SU-DHL-6 (cell line): ENCODE data around the gene VWC2L.

Experiments used
- H2AFZ ChIP-seq: fragments of 200-600 bp; sonication (generic); 2 replicates; pipeline ENCODE4 v1.6.1; 2014; ENCODE audit warnings: low read depth, mild to moderate bottlenecking, moderate library complexity, mixed read lengths, antibody characterized with exemption, low read length; ENCODE audit not compliant: severe bottlenecking
- H3F3A ChIP-seq: fragments of 200-600 bp; shearing (Covaris generic); 2 replicates; pipeline ENCODE4 v1.6.0; 2016; ENCODE audit warnings: antibody characterized with exemption, mild to moderate bottlenecking; ENCODE audit not compliant: insufficient read depth
- H3K27ac ChIP-seq: fragments of 200-600 bp; sonication (generic); 2 replicates; pipeline ENCODE4 v1.5.1; 2016; ENCODE audit warnings: low read depth, mild to moderate bottlenecking, low read length, moderate library complexity, mixed read lengths
- H3K27me3 ChIP-seq: fragments of 200-600 bp; sonication (generic), shearing (Covaris generic); 2 replicates; pipeline ENCODE4 v1.6.0; 2014; ENCODE audit warnings: mild to moderate bottlenecking, low read length
- H3K36me3 ChIP-seq: fragments of 200-600 bp; sonication (generic); 2 replicates; pipeline ENCODE4 v1.6.1; 2014; ENCODE audit warnings: mild to moderate bottlenecking, low read length, mixed read lengths
- H3K4me2 ChIP-seq: fragments of 300-600, 200-600 bp; shearing (Covaris generic), sonication (generic); 2 replicates; pipeline ENCODE4 v1.6.0; 2014; ENCODE audit warnings: low read length, low read depth, mild to moderate bottlenecking; ENCODE audit not compliant: poor library complexity, severe bottlenecking
- H3K4me3 ChIP-seq: fragments of 200-600 bp; sonication (generic); 2 replicates; pipeline ENCODE4 v1.5.1; 2014; ENCODE audit warnings: antibody characterized with exemption, low read length, mild to moderate bottlenecking, mixed read lengths; ENCODE audit not compliant: insufficient read depth, poor library complexity, severe bottlenecking
- H3K79me2 ChIP-seq: fragments of 200-600 bp; sonication (generic); 2 replicates; pipeline ENCODE4 v1.6.1; 2014; ENCODE audit warnings: mild to moderate bottlenecking, low read length, moderate library complexity; ENCODE audit not compliant: insufficient read depth
- H3K9ac ChIP-seq: fragments of 200-600 bp; sonication (generic); 2 replicates; pipeline ENCODE4 v1.7.0; 2014; ENCODE audit warnings: mild to moderate bottlenecking, low read length
- H3K9me2 ChIP-seq: fragments of 200-600 bp; sonication (generic); replicated peaks from 2 replicates; pipeline ENCODE4 v1.6.1; 2014; ENCODE audit warnings: low read length; ENCODE audit not compliant: insufficient read depth
- H3K9me3 ChIP-seq: fragments of 200-600 bp; sonication (generic); 2 replicates; pipeline ENCODE4 v1.6.1; 2014; ENCODE audit warnings: low read length, mixed read lengths; ENCODE audit not compliant: insufficient read depth
- H4K20me1 ChIP-seq: fragments of 200-600 bp; sonication (generic); 2 replicates; pipeline ENCODE4 v1.6.1; 2014; ENCODE audit warnings: low read depth, mild to moderate bottlenecking, antibody characterized with exemption, low read length, moderate library complexity, mixed read lengths
- EZH2phosphoT487 ChIP-seq: fragments of 200-600 bp; sonication (generic), shearing (Covaris generic); conservative IDR thresholded peaks from 2 replicates; pipeline ENCODE4 v1.6.1; 2018; ENCODE audit warnings: mild to moderate bottlenecking, antibody characterized with exemption, low read length, moderate library complexity, mixed read lengths
- TF ChIP-seq, protein P1 (sequence below): fragments of 200-600 bp; sonication (generic); IDR thresholded peaks from one replicate; pipeline ENCODE4 v1.5.1; 2017; ENCODE audit warnings: antibody characterized with exemption, mild to moderate bottlenecking, low read length, moderate library complexity; ENCODE audit not compliant: insufficient read depth, poor library complexity, severe bottlenecking

VWC2L gene

DNA sequence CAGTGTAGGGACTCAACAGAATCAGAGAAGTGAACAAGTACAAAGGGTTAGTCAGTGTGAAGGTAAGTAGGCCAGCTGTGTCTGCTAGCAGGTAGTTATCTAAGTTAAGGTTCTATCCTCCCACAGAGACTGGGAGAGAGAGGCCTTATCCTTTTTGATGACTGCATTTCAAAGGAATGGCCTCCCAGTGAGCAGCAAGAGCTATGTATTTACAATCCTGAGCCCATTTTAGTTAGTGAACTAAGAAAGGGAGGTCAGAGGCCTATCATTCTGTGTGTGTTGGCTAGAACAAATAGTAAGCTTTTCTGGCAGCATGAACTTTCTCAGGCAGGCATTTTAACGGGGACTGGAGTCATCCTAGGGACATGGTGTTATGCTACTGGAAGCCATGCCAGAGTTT lies 182.9 kb downstream of the VWC2L start:
- Histone ChIP-seq H3K27me3 (no peaks in the 10 kb centered on the region), H3K79me2 (no peaks in the 10 kb centered on the region), H3K9me3 (no peaks in the 10 kb centered on the region), H3K27ac (no peak overlapping the region), H3F3A (no peaks in the 10 kb centered on the region), H3K9ac (no peak overlapping the region), H3K36me3 (no peaks in the 10 kb centered on the region), H3K4me3 (no peak overlapping the region), H2AFZ (no peak overlapping the region), H3K4me2 (no peak overlapping the region), H3K9me2 (no peaks in the 10 kb centered on the region), H4K20me1 (no peaks in the 10 kb centered on the region)
- TF ChIP-seq, protein P1, sequence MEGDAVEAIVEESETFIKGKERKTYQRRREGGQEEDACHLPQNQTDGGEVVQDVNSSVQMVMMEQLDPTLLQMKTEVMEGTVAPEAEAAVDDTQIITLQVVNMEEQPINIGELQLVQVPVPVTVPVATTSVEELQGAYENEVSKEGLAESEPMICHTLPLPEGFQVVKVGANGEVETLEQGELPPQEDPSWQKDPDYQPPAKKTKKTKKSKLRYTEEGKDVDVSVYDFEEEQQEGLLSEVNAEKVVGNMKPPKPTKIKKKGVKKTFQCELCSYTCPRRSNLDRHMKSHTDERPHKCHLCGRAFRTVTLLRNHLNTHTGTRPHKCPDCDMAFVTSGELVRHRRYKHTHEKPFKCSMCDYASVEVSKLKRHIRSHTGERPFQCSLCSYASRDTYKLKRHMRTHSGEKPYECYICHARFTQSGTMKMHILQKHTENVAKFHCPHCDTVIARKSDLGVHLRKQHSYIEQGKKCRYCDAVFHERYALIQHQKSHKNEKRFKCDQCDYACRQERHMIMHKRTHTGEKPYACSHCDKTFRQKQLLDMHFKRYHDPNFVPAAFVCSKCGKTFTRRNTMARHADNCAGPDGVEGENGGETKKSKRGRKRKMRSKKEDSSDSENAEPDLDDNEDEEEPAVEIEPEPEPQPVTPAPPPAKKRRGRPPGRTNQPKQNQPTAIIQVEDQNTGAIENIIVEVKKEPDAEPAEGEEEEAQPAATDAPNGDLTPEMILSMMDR, result no peak
- TF ChIP-seq EZH2phosphoT487, result no peak

DNA sequence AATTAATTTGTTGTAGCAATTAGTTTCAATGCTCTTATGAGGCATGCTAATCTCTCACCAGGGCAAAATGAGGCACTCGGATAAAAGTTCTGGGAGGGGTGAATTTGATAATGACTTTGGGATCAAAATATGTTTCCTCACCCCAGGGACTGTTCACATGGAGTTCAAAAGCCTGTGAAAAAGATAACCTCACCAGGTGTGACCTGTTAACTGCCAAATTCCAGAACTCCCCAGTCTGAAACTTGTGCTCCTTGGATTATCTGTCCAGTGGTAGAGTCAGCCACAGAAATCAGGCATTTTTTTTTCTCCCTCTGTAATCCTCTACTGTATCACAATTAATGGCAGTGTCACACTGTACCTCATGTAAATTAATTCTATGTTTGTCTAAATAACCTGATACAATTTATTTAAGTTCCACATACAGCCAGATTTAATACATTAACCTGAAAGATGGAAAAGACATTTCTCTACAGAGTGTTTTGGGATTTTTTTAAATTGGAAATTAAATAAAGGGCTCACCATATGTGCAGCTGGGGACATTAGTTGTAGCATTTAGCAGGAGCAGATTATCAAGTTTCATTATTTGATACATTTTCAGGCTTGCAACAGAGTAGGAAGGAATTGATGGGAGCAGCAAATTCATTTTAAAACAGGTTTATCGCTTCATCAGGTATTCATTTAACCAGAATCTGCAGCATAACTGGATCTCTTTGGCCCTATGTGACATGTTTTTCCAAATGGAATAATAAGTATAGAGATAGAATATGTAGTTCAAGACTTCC lies 191.2 kb downstream of the VWC2L start:
- Histone ChIP-seq H3K27ac (no peak overlapping the region), H3K4me3 (no peak overlapping the region), H3F3A (no peaks in the 10 kb centered on the region), H4K20me1 (no peaks in the 10 kb centered on the region), H3K9me3 (no peaks in the 10 kb centered on the region), H3K9me2 (no peaks in the 10 kb centered on the region), H3K9ac (no peak overlapping the region), H3K79me2 (no peaks in the 10 kb centered on the region), H3K4me2 (no peak overlapping the region), H2AFZ (no peak overlapping the region), H3K27me3 (no peaks in the 10 kb centered on the region), H3K36me3 (no peaks in the 10 kb centered on the region)
- no peak for TF ChIP-seq EZH2phosphoT487
- TF ChIP-seq, protein P1, result no peak

DNA sequence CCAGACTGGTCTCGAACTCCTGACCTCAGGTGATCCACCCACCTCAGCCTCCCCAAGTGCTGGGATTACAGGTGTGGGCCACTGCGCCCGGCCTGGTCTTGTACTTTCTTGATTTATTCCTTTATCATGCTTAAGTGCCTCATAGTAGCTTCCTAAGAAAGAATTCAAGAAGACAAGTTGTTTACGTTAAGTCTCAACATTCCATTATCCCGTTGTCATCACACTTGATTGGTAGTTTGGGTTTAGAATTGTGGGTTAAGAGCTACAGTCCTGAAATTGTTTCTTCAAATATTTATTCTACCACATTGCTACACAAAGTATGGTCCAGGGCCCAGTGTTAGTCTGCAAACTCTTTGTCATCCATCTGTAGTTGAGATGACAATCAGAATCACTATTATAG lies 194.0 kb downstream of the VWC2L start:
- H3K9ac ChIP-seq, result no peak overlapping the region
- H3K27ac ChIP-seq, result no peak overlapping the region
- no peaks in the 10 kb centered on the region for H3K9me3 ChIP-seq
- no peak overlapping the region for H2AFZ ChIP-seq
- H3K36me3 ChIP-seq, result no peaks in the 10 kb centered on the region
- H3K27me3 ChIP-seq, result no peaks in the 10 kb centered on the region
- H3K79me2 ChIP-seq, result no peaks in the 10 kb centered on the region
- no peaks in the 10 kb centered on the region for H3F3A ChIP-seq
- no peaks in the 10 kb centered on the region for H3K9me2 ChIP-seq
- no peak overlapping the region for H3K4me2 ChIP-seq
- H4K20me1 ChIP-seq, result no peaks in the 10 kb centered on the region
- TF ChIP-seq, protein P1, result no peak
- TF ChIP-seq EZH2phosphoT487, result no peak
- H3K4me3 ChIP-seq, result no peak overlapping the region
